ENCODE measurements around the gene TOX3. TPM values are rescaled to one million over a fixed set of nuclear protein-coding genes. Genes with fewer than 3 reads are reported as not detected.

TOX3 gene
- total RNA-seq, 1 experiment from 2014 or later = not detected

- DNase-seq (ENCODE audit: extremely low read depth, low read depth) = no peak
Measured at GRCh38 chr16:52567193-52567592, 20.2 kb upstream of the TOX3 start.

GRCh38 chr16:52563767-52564611 lies 17.0 kb upstream of the TOX3 start:
- DNase-seq (ENCODE audit: extremely low read depth, low read depth) = no peak

GRCh38 chr16:52562770-52563169 lies 15.8 kb upstream of the TOX3 start:
- DNase-seq (ENCODE audit: extremely low read depth, low read depth) = no peak

GRCh38 chr16:52561910-52562741 lies 15.2 kb upstream of the TOX3 start:
- DNase-seq (ENCODE audit: extremely low read depth, low read depth) = no peak

- no peak for DNase-seq (ENCODE audit: extremely low read depth, low read depth)
Measured at GRCh38 chr16:52558448-52558847, 11.5 kb upstream of the TOX3 start.

- no peak for DNase-seq (ENCODE audit: extremely low read depth, low read depth)
Measured at GRCh38 chr16:52557236-52557635, 10.3 kb upstream of the TOX3 start.

GRCh38 chr16:52556083-52556482 lies 9.1 kb upstream of the TOX3 start:
- DNase-seq (ENCODE audit: extremely low read depth, low read depth) = no peak

GRCh38 chr16:52555572-52555971 lies 8.6 kb upstream of the TOX3 start:
- no peak for DNase-seq (ENCODE audit: extremely low read depth, low read depth)

GRCh38 chr16:52554334-52554733 lies 7.4 kb upstream of the TOX3 start:
- no peak for DNase-seq (ENCODE audit: extremely low read depth, low read depth)

- no peak for DNase-seq (ENCODE audit: extremely low read depth, low read depth)
Measured at GRCh38 chr16:52553322-52553721, 6.4 kb upstream of the TOX3 start.

GRCh38 chr16:52552643-52553042 lies 5.7 kb upstream of the TOX3 start:
- no peak for DNase-seq (ENCODE audit: extremely low read depth, low read depth)

- no peak for DNase-seq (ENCODE audit: extremely low read depth, low read depth)
Measured at GRCh38 chr16:52549011-52549692, 2.2 kb upstream of the TOX3 start.

- no peak for DNase-seq (ENCODE audit: extremely low read depth, low read depth)
Measured at GRCh38 chr16:52548261-52549010, 1.5 kb upstream of the TOX3 start.

- no peak for DNase-seq (ENCODE audit: extremely low read depth, low read depth)
Measured at GRCh38 chr16:52547834-52548215, 882 bp upstream of the TOX3 start.

- no peak for DNase-seq (ENCODE audit: extremely low read depth, low read depth)
Measured at GRCh38 chr16:52546291-52547003, 496 bp downstream of the TOX3 start.

- DNase-seq (ENCODE audit: extremely low read depth, low read depth) = no peak
Measured at GRCh38 chr16:52545898-52546266, 1.1 kb downstream of the TOX3 start.

- DNase-seq (ENCODE audit: extremely low read depth, low read depth) = no peak
Measured at GRCh38 chr16:52545222-52545897, 1.6 kb downstream of the TOX3 start.

GRCh38 chr16:52544703-52545102 lies 2.2 kb downstream of the TOX3 start:
- DNase-seq (ENCODE audit: extremely low read depth, low read depth) = no peak

- DNase-seq (ENCODE audit: extremely low read depth, low read depth) = no peak
Measured at GRCh38 chr16:52543654-52544053, 3.3 kb downstream of the TOX3 start.

All from NCI-H460 (cell line).